ENCODE data around the gene CRYBA2. TPM values are rescaled to one million over a fixed set of nuclear protein-coding genes. Genes with fewer than 3 reads are reported as not detected.

Gene CRYBA2
- total RNA-seq, 4 donors from 2014 or later = not detected

- DNase-seq (ENCODE audit: low spot score in 2 of 2) = no peak
- 5 to 11% methylated on average over 26 to 48 of the region's 49 CpGs for WGBS, 2 donors
- intact Hi-C loops (cut with DNase I; ENCODE audit: low total_unique reads) = no loop called here
These were observed 7.7 kb downstream of the CRYBA2 start for GRCh38 chr2:218985325-218986091.

GRCh38 chr2:218985021-218985324 is 8.2 kb downstream of the CRYBA2 start, which contains the start of gene FEV:
Gene FEV (minus strand): TSS chr2:218985184. CDS start chr2:218985075, 109 bp downstream.
- no peak for DNase-seq (ENCODE audit: low spot score in 2 of 2)
- no peak for TF ChIP-seq POLR2A (IDR thresholded peaks at IDR 0.05)
- TF ChIP-seq CTCF (IDR thresholded peaks at IDR 0.05) = no peak
- 2% methylated on average over 26 of the region's 32 CpGs; no CpG with 5 or more reads in 1 of the 2 donors for WGBS, 2 donors
- intact Hi-C loops (cut with DNase I; ENCODE audit: low total_unique reads) = no loop called here
- no peak within 1 kb of the TSS for H3K4me3 ChIP-seq (ENCODE audit: low read depth, poor library complexity, severe bottlenecking)

More at GRCh38 chr2:218985325-218986091, 7.7 kb downstream of the CRYBA2 start:
- H3K4me3 ChIP-seq (ENCODE audit: low read depth, poor library complexity, severe bottlenecking) = no peak overlapping the region
- TF ChIP-seq CTCF (IDR thresholded peaks at IDR 0.05) (no peak), POLR2A (IDR thresholded peaks at IDR 0.05) (no peak)

- WGBS, 2 donors = 1 to 2% methylated on average over 48 to 50 of the region's 50 CpGs
- intact Hi-C loops (cut with DNase I; ENCODE audit: low total_unique reads) = no loop called here
- DNase-seq (ENCODE audit: low spot score in 2 of 2) = no peak
- TF ChIP-seq CTCF (IDR thresholded peaks at IDR 0.05) (no peak), POLR2A (IDR thresholded peaks at IDR 0.05) (no peak)
- no peak overlapping the region for H3K4me3 ChIP-seq (ENCODE audit: low read depth, poor library complexity, severe bottlenecking)
These were observed 8.8 kb downstream of the CRYBA2 start for GRCh38 chr2:218984239-218985020.

GRCh38 chr2:218983934-218984238 is 9.3 kb downstream of the CRYBA2 start:
- no peak overlapping the region for H3K4me3 ChIP-seq (ENCODE audit: low read depth, poor library complexity, severe bottlenecking)
- no peak for DNase-seq (ENCODE audit: low spot score in 2 of 2)
- no peak for TF ChIP-seq CTCF (IDR thresholded peaks at IDR 0.05)
- no peak for TF ChIP-seq POLR2A (IDR thresholded peaks at IDR 0.05)
- WGBS, 2 donors = 8 to 12% methylated on average over 10 of the region's 10 CpGs
- intact Hi-C loops (cut with DNase I; ENCODE audit: low total_unique reads) = no loop called here

GRCh38 chr2:218983263-218983933 is 9.8 kb downstream of the CRYBA2 start:
- WGBS, 2 donors = 20 to 25% methylated on average over 20 to 23 of the region's 23 CpGs
- TF ChIP-seq CTCF (IDR thresholded peaks at IDR 0.05) = no peak
- no peak for TF ChIP-seq POLR2A (IDR thresholded peaks at IDR 0.05)
- DNase-seq (ENCODE audit: low spot score in 2 of 2) = no peak
- H3K4me3 ChIP-seq (ENCODE audit: low read depth, poor library complexity, severe bottlenecking) = no peak overlapping the region
- intact Hi-C loops (cut with DNase I; ENCODE audit: low total_unique reads) = no loop called here

Data from lower leg skin (tissue), 4 donors.